SJCRH30 (cell line): ENCODE measurements around the gene ZNF750. TPM values are rescaled to one million over a fixed set of nuclear protein-coding genes. Genes with fewer than 3 reads are reported as not detected.

Source experiments
- DNase-seq, 2 experiments: peaks; one replicate each; pipeline ENCODE4 v3.0.0-alpha.2; 2015 to 2020
- H3K27ac ChIP-seq: fragments of 250-450 bp; sonication (Bioruptor Pico); 2 replicates; pipeline ENCODE4 v1.5.1; 2020; ENCODE audit warnings: mild to moderate bottlenecking, moderate library complexity
- H3K27me3 ChIP-seq: fragments of 250-450 bp; sonication (Bioruptor Pico); 2 replicates; pipeline ENCODE4 v1.5.1; 2020; ENCODE audit warnings: mild to moderate bottlenecking, moderate library complexity
- H3K36me3 ChIP-seq: fragments of 250-450 bp; sonication (Bioruptor Pico); 2 replicates; pipeline ENCODE4 v1.5.1; 2020; ENCODE audit warnings: mild to moderate bottlenecking, moderate library complexity
- H3K4me1 ChIP-seq: fragments of 250-450 bp; sonication (Bioruptor Pico); 2 replicates; pipeline ENCODE4 v1.5.1; 2020; ENCODE audit warnings: mild to moderate bottlenecking, moderate library complexity
- H3K4me3 ChIP-seq: fragments of 250-450 bp; sonication (Bioruptor Pico); 2 replicates; pipeline ENCODE4 v1.5.1; 2020; ENCODE audit warnings: mild to moderate bottlenecking, moderate library complexity
- H3K9me3 ChIP-seq: fragments of 250-450 bp; sonication (Bioruptor Pico); replicated peaks from 2 replicates; pipeline ENCODE4 v1.5.1; 2020; ENCODE audit warnings: mild to moderate bottlenecking, moderate library complexity
- total RNA-seq: library from RNA; depleted of rRNA; stranded (reverse); fragments of >200 nt; shearing (Covaris generic); gene quantifications from 2 replicates; pipeline ENCODE4 v1.2.3, GENCODE V29; 2014; rRNA removed

The ZNF750 gene
- total RNA-seq, result not detected in 2 replicates

DNA sequence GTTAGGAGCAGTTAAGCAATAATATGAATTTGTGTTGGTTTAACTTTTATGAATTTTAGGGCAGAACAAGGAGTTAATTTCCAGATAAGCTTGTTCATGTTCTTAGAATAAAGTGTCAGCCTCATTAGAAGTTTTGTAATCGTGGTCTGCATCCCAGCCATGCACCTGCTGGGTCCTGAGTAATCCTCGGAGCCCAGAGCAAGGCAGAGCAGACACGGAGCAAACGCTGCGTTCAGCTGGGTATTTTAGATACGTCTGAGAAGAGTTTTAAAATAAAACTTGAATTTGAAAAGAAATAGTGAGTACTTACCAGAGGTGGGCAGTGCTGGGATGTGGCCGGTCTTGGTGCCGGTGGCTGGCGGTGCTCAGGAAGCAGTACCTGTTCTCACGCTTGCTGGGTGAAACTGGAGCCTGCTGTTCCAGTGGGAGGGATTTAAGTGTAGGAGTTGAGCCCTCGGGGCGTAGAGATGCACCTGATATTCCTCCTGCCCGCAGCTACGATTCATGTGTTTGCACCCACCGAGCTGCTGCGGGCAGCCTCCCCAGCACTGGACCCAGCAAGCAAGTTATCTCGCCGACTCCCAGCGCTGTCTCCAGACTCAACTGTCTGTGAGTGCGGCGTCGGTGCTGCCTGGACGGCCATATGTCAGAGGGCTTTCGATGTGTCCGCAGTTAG, at the start of gene ZNF750:
Gene ZNF750 (minus strand): TSS at position 406 of the 676 bp plus-strand sequence. CDS start 7,568 bp downstream, outside the sequence.
- no peak for DNase-seq
- Histone ChIP-seq H3K9me3 (no peaks in the 10 kb centered on the region), H3K27ac (no peak within 1 kb of the TSS), H3K4me1 (peaks cover 32% of the 10 kb centered on the region), H3K27me3 (no peaks in the 10 kb centered on the region), H3K4me3 (no peak within 1 kb of the TSS), H3K36me3 (0 out of 2 replicates have a peak, but pooled peaks cover 2% of the 10 kb centered on the region)

DNA sequence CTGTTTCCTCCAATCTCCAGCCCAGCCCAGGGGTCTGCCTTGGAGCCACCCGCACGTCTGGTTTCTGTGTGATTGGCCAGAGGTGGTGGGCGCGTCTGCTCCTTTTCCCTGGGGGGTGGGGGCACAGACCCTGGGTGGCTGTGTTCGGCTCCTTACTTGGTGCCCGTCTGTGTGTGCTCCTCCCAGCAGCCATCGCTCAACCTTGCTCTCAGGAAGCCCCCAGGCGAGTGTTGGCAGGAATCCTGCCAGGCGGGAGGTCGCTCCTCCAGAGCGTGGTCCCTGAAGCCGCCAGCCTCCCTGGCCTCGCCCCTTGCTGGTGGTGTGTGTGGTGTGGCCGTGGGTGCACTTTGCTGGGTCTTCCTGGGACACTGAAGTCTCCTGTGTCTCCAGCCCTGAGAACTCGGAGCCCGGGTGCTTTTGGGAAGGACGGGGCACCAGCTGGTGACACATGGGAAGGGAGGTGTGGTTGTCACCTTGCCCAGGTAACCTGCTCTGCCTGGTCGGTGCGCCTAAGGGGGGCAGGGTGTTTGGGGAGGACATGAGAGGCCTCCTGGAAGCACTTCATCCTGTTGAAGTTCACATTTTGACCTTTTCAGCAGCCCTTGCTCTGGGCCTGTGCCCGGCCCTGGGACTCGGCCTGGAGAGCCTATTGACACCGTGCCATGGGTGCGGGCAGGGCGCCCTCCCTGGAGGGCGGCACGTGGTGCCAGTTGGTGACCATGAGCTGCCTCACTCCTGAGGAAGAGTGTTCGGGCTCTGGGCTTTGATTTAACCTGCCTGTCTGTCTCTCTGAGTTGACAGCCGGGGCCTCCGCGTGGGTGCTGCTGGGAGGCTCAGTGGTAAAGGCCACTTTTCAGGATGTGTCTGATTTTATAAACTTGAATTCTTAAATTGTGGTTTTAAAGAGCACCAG, 49.0 kb upstream of the ZNF750 start:
- DNase-seq, result no peak
- no peaks in the 10 kb centered on the region for H3K27me3 ChIP-seq
- H3K9me3 ChIP-seq, result no peaks in the 10 kb centered on the region
- H3K36me3 ChIP-seq, result peaks cover 10% of the 10 kb centered on the region; the same call in 1 of the 2 replicates
- no peak overlapping the region for H3K4me3 ChIP-seq
- H3K4me1 ChIP-seq, result peaks cover 34% of the 10 kb centered on the region
- no peak overlapping the region for H3K27ac ChIP-seq

- Histone ChIP-seq H3K36me3 (peaks cover 10% of the 10 kb centered on the region; the same call in 1 of the 2 replicates), H3K4me1 (peaks cover 22% of the 10 kb centered on the region), H3K4me3 (no peak overlapping the region), H3K9me3 (no peaks in the 10 kb centered on the region), H3K27ac (no peak overlapping the region), H3K27me3 (no peaks in the 10 kb centered on the region)
- DNase-seq, result no peak
Observed at GRCh38 chr17:82887255-82888164, 47.7 kb upstream of the ZNF750 start.

- Histone ChIP-seq H3K27me3 (no peaks in the 10 kb centered on the region), H3K36me3 (peaks cover 10% of the 10 kb centered on the region; the same call in 1 of the 2 replicates), H3K27ac (no peak overlapping the region; the same call in 1 of the 2 replicates), H3K4me1 (peaks cover 15% of the 10 kb centered on the region), H3K4me3 (no peak overlapping the region), H3K9me3 (no peaks in the 10 kb centered on the region)
- DNase-seq, result no peak
Observed at GRCh38 chr17:82884970-82885353, 45.1 kb upstream of the ZNF750 start.

DNA sequence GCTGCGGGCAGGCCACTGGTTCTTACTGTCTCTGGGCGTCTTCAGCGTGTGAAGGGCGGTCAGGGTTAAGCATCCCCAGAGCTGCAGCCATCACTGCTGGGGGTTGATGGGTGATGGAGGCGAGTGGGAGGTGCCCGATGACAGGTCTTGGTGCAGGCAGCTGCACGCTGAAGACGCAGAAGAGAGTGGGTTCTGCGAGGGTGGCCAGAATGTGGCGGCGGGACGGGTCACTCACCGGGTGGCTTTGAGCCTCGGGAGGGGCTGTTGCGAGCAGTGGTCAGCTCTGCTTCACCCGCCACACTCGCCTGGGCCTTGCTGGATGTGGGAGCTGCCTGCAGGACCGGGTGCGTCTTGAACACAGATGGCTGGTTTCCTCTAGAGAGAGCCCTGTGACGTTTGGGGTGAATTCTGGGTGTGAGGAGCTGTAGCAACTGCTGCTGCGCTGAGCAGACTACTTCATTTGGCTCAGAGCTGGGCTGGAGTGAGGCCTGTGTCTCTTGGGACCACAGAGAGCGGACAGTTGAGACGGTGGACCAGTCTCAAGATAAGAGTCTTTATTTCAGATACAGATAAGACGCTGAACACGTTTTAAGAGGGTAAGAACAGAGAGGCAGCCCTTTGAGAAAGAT, 44.6 kb upstream of the ZNF750 start:
- Histone ChIP-seq H3K9me3 (no peaks in the 10 kb centered on the region), H3K4me1 (peaks cover 15% of the 10 kb centered on the region), H3K4me3 (no peak overlapping the region), H3K27me3 (no peaks in the 10 kb centered on the region), H3K27ac (no peak overlapping the region), H3K36me3 (peaks cover 11% of the 10 kb centered on the region; the same call in 1 of the 2 replicates)
- no peak for DNase-seq

- no peak overlapping the region for H3K4me3 ChIP-seq
- peaks cover 15% of the 10 kb centered on the region for H3K4me1 ChIP-seq
- peaks cover 17% of the 10 kb centered on the region; the same call in 1 of the 2 replicates for H3K36me3 ChIP-seq
Observed at GRCh38 chr17:82883419-82884031, 43.7 kb upstream of the ZNF750 start.

DNA sequence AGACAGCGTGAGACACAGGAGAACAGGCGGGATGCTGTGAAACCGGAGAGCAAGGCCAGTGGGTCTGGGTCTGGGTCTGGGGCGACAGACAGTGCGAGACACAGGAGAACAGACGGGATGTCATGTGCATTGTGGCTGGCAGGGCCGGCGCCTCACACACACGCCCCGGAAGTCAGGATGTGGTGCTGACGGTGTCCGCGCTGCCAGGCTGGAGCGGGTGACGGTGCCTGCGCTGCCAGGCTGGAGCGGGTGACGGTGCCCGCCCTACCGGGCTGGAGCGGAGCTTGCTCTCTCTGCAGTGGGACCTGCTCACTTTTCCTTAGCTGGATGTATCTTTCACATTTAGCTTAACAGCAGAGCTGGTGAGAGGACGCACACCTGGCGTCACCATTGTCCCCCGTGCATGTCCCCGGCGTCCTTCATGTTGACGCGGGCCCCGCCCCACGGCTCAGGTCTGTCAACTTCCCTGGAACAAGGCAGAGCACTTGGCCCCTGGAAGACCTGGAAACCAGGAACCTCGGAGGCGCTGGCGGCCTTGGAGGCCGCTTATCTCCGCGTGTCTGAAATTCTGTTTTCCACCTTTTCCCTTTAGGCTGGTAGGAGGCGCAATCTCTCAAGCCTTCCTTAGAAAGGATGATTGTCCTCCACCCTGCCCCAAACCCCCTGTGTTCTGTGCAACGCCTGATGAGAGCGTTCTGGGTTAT, 43.0 kb upstream of the ZNF750 start:
- Histone ChIP-seq H3K4me1 (peaks cover 15% of the 10 kb centered on the region), H3K4me3 (no peak overlapping the region), H3K36me3 (peaks cover 21% of the 10 kb centered on the region; the same call in 1 of the 2 replicates), H3K9me3 (no peaks in the 10 kb centered on the region), H3K27ac (no peak overlapping the region), H3K27me3 (no peaks in the 10 kb centered on the region)
- DNase-seq, result no peak

More at GRCh38 chr17:82883419-82884031, 43.7 kb upstream of the ZNF750 start:
- Histone ChIP-seq H3K27ac (no peak overlapping the region), H3K27me3 (no peaks in the 10 kb centered on the region), H3K9me3 (no peaks in the 10 kb centered on the region)
- DNase-seq, result no peak

DNA sequence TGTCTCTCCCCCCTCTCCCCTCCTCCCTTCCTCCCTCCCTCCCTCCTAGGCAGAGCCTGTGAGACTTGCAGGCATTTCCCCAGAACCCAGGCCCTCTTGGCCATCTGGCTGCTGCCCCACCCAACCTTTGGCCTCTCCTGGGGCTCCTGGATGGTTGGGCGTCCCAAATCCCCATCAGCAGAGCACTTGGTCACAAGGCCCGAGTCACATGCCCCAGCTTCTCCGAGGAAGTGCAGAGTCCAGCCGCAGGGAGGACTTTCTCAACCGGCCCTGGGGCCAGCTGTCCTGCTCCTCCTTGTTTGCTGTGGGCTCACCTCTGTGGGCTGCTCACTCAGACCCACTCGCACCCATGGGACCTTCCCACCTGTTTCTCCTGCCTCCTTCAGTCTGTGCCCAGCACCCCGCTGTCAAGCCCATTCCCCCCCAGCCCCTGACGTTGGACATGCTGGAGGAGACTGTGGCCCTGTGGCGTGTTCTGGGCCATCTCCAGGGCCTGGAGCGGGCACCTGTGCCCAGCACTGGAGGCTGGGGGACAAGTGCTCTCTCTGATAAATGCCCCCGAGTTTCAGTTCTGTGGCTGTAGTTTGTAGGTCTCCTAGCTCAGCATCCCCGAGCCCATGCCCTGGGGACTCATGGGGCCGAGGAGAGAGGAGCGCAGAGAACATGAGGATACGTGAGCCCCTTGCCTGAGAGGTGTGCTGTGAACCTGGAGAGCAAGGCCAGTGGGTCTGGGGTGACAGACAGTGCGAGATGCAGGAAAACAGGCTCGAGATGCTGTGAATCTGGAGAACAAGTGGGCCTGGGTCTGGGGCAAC, 42.3 kb upstream of the ZNF750 start:
- no peak overlapping the region for H3K27ac ChIP-seq

DNA sequence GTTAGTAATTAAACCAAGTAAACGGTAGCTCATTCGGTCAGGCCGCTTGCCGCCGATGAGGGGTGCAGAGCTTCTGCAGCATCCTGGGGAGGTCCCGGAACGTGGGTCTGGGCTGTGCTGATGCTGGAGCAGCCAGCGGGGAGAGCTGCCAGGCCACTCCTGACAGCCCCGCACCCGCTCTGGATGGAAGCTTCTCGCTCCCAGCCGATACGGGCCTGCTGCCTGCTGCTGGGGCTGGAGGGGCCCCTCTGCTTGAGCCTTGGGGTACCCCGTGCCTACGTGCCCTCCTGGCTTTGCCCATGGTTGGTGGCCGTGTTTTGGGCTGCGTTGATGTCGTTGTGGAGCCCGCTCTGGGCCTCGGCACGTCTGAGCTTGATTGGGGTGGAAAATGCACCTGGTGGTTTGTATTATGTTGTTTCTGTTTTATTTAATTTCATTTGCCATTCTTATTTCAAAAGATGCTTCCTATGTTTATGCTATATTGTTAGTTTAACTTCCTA, 41.6 kb upstream of the ZNF750 start:
- Histone ChIP-seq H3K4me3 (no peak overlapping the region), H3K27ac (no peak overlapping the region), H3K9me3 (no peaks in the 10 kb centered on the region), H3K36me3 (peaks cover 20% of the 10 kb centered on the region; the same call in 1 of the 2 replicates), H3K27me3 (no peaks in the 10 kb centered on the region), H3K4me1 (peaks cover 15% of the 10 kb centered on the region)
- DNase-seq, result no peak

More for the DNA sequence above, 42.3 kb upstream of the ZNF750 start:
- peaks cover 17% of the 10 kb centered on the region; the same call in 1 of the 2 replicates for H3K36me3 ChIP-seq
- no peaks in the 10 kb centered on the region for H3K9me3 ChIP-seq
- no peaks in the 10 kb centered on the region for H3K27me3 ChIP-seq
- peaks cover 15% of the 10 kb centered on the region for H3K4me1 ChIP-seq
- H3K4me3 ChIP-seq, result no peak overlapping the region
- no peak for DNase-seq

GRCh38 chr17:82880620-82881323, 41.0 kb upstream of the ZNF750 start:
- Histone ChIP-seq H3K9me3 (no peaks in the 10 kb centered on the region), H3K36me3 (peaks cover 20% of the 10 kb centered on the region; the same call in 1 of the 2 replicates), H3K4me1 (peaks cover 9% of the 10 kb centered on the region), H3K27me3 (no peaks in the 10 kb centered on the region), H3K4me3 (no peak overlapping the region), H3K27ac (no peak overlapping the region)
- no peak for DNase-seq

DNA sequence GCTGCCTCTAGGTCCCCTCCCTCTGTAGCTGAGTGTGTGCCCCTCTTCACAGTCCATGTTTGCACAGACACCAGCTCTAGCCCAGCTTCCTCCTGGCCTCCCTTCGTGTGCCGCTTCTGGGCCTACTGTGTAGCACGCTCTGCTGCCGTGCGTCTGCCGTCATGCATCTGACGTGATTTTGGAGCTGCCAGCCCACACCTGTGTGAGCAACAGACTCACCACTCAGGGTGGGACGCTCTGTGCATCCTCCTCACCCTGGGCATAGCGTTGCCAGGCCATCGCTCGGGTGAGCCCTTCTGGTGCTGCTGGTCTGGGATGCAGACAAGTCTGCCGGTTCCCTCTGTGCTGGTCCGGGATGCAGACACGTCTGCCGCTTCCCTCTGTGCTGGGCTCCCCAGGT, 39.4 kb upstream of the ZNF750 start:
- DNase-seq, result no peak
- Histone ChIP-seq H3K27me3 (no peaks in the 10 kb centered on the region), H3K27ac (no peak overlapping the region), H3K9me3 (no peaks in the 10 kb centered on the region), H3K4me1 (no peaks in the 10 kb centered on the region), H3K4me3 (no peak overlapping the region), H3K36me3 (peaks cover 24% of the 10 kb centered on the region)

DNA sequence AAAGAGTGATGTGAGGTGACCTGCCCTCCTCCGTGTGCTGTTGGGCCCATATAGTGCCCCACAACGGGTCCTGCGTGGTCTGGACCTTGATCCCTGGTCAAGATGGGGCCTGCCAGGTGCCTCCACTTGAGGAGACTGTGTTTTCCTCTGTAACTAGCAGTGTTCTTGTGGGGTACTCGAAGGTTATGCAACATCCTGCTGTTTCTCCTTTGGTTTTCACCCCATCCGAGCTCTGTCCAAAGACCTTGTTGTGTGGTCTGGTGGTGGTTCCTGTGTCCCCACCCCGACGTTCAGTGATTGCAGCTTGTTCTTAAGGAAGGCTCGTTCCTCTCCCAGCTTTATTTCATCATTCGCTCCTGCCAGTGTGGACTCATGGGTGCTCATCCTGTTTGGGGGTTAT, 38.7 kb upstream of the ZNF750 start:
- peaks cover 27% of the 10 kb centered on the region for H3K36me3 ChIP-seq
- H3K27ac ChIP-seq, result no peak overlapping the region
- H3K9me3 ChIP-seq, result no peaks in the 10 kb centered on the region
- peaks cover under 1% of the 10 kb centered on the region for H3K4me1 ChIP-seq
- H3K4me3 ChIP-seq, result no peak overlapping the region
- DNase-seq, result no peak
- no peaks in the 10 kb centered on the region for H3K27me3 ChIP-seq
